Esophagus squamous epithelium (tissue), 5 donors: ENCODE measurements around the gene GJA3. TPM values are rescaled to one million over a fixed set of nuclear protein-coding genes. Genes with fewer than 3 reads are reported as not detected.
"Not testable (repeated sequence)": the region's sequence is repeated elsewhere in the genome, so short reads cannot be mapped to it uniquely, and the experiment has no call there.

Experiments used
- DNase-seq: peaks from one replicate; lab custom pipeline; 2025; lab: John Stamatoyannopoulos, UW
- H3K27ac ChIP-seq, 4 donors: fragments of 200-600 bp; sonication (generic); one replicate each; pipeline ENCODE4 v1.5.1; 2016 to 2019; ENCODE audit warnings: mild to moderate bottlenecking in 1 of 4
- H3K27me3 ChIP-seq, 4 donors: fragments of 200-600 bp; sonication (generic); 1 replicate in 3 of 4; 2 replicates in 1 of 4; pipeline versions ENCODE4 v1.5.1 to v1.6.0; 2017 to 2021; ENCODE audit warnings: antibody characterized with exemption in 1 of 4
- H3K36me3 ChIP-seq, 3 donors: fragments of 200-600 bp; sonication (generic); one replicate each; pipeline ENCODE4 v1.5.1; 2016 to 2019
- H3K4me1 ChIP-seq, 3 donors: fragments of 200-600 bp; sonication (generic); one replicate each; pipeline ENCODE4 v1.5.1; 2017 to 2019
- H3K4me3 ChIP-seq, 4 donors: fragments of 200-600 bp; sonication (generic); 1 replicate in 3 of 4; 2 replicates in 1 of 4; pipeline ENCODE4 v1.5.1; 2016 to 2019; ENCODE audit warnings: mild to moderate bottlenecking in 2 of 4, moderate library complexity in 1 of 4
- H3K9me3 ChIP-seq, 3 donors: fragments of 200-600 bp; sonication (generic); one replicate each; pipeline ENCODE4 v1.5.1; 2016 to 2019
- CTCF ChIP-seq, 6 experiments: fragments of 450-650 bp in 4 of 6; fragments of 200-600 bp in 2 of 6; sonication (generic) in 2 of 6; IDR thresholded peaks; one replicate each; pipeline ENCODE4 v1.5.1; 2016 to 2019; ENCODE audit warnings: antibody characterized with exemption in 6 of 6, mild to moderate bottlenecking in 4 of 6, moderate library complexity in 4 of 6
- POLR2A ChIP-seq, 4 donors: fragments of 450-650 bp; IDR thresholded peaks; one replicate each; pipeline ENCODE4 v1.6.1; 2017; ENCODE audit warnings: antibody characterized with exemption in 4 of 4, mild to moderate bottlenecking in 4 of 4, moderate library complexity in 3 of 4
- WGBS, 2 donors: methylation state at CpG; one replicate each; pipeline ENCODE4 v1.1.5; 2018; 5-methylcytosine and 5-hydroxymethylcytosine counted together
- intact Hi-C: fragments of 100-400 bp; cut with DNase I; formaldehyde crosslinking; loops from one replicate; pipeline ENCODE4 v1.15.0; 2022
- total RNA-seq, 4 donors: library from RNA; depleted of rRNA; stranded (reverse); fragments of >200 nt; gene quantifications; one replicate each; pipeline ENCODE4 v1.1.0, GENCODE V29; 2016
- donor health status: DM: yes; HTN: yes; CAD: no.

Gene GJA3
- total RNA-seq, 4 donors from 2014 or later, result 0.45 to 1.3 (median 1.00) TPM

DNA sequence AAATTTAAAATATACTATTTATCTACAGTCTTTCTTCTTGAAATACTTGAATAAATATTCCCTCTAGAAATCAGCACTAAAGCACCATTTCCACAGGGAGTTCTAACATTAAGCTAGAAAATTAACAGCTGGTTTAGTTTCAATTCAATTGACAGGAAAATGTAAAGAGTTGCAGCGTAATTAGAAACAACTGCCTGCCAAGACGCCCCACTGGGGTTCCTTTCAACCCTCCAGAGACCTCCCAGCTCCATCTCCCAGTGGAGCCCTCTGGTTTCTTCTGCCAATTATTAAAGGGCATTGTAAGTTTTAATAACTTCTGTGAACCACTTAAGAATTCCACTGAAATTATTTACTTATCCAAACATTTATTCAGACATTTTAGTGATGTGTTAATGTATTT is 4.2 kb downstream of the GJA3 start:
- H3K4me1 ChIP-seq, result peaks cover 13 to 20% (median 15%) of the 10 kb centered on the region in 3 donors
- H3K27ac ChIP-seq, result no peak overlapping the region
- no peaks in the 10 kb centered on the region for H3K9me3 ChIP-seq
- intact Hi-C loops, result loop anchor here (10.0 kb wide), 1 partner anchor 52 kb away; no protein-coding TSS in a partner anchor
- TF ChIP-seq POLR2A (IDR thresholded peaks at IDR 0.05), result no peak
- TF ChIP-seq CTCF (IDR thresholded peaks at IDR 0.05), result no peak
- no peak for DNase-seq
- 51 to 77% methylated on average over 2 of the region's 2 CpGs for WGBS, 2 donors
- H3K36me3 ChIP-seq, result no peaks in the 10 kb centered on the region
- peaks cover 0 to 90% (median 6%) of the 10 kb centered on the region in 4 donors for H3K27me3 ChIP-seq
- no peak overlapping the region for H3K4me3 ChIP-seq

DNA sequence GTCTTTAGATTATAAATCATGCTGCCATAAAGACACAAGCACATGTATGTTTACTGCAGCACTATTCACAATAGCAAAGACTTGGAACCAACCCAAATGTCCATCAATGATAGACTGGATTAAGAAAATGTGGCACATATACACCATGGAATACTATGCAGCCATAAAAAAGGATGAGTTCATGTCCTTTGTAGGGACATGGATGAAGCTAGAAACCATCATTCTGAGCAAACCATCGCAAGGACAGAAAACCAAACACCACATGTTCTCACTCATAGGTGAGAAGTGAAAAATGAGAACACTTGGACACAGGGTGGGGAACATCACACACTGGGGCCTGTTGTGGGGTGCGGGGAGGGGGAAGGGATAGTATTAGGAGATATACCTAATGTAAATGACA is 7.6 kb downstream of the GJA3 start:
- DNase-seq, H3K9me3 ChIP-seq, H3K27ac ChIP-seq, H3K4me1 ChIP-seq, H3K36me3 ChIP-seq, H3K4me3 ChIP-seq: not testable (repeated sequence)
- intact Hi-C loops, result loop anchor here (10.0 kb wide), 1 partner anchor 48 kb away; no protein-coding TSS in a partner anchor
- peaks cover 0 to 85% (median 0%) of the 10 kb centered on the region in 4 donors for H3K27me3 ChIP-seq
- 90 to 100% methylated on average over 2 of the region's 2 CpGs for WGBS, 2 donors

GRCh38 chr13:20151612-20152011 is 9.2 kb downstream of the GJA3 start:
- WGBS, 2 donors, result 81 to 83% methylated on average over 10 to 11 of the region's 11 CpGs
- Histone ChIP-seq H3K4me3 (no peak overlapping the region), H3K4me1 (no peaks in the 10 kb centered on the region), H3K27ac (no peak overlapping the region), H3K9me3 (no peaks in the 10 kb centered on the region), H3K27me3 (peaks cover 0 to 74% (median 0%) of the 10 kb centered on the region in 4 donors), H3K36me3 (no peaks in the 10 kb centered on the region)
- no peak for DNase-seq
- intact Hi-C loops, result loop anchor here (10.0 kb wide), 1 partner anchor 47 kb away; no protein-coding TSS in a partner anchor
- no peak for TF ChIP-seq CTCF (IDR thresholded peaks at IDR 0.05)
- no peak for TF ChIP-seq POLR2A (IDR thresholded peaks at IDR 0.05)

DNA sequence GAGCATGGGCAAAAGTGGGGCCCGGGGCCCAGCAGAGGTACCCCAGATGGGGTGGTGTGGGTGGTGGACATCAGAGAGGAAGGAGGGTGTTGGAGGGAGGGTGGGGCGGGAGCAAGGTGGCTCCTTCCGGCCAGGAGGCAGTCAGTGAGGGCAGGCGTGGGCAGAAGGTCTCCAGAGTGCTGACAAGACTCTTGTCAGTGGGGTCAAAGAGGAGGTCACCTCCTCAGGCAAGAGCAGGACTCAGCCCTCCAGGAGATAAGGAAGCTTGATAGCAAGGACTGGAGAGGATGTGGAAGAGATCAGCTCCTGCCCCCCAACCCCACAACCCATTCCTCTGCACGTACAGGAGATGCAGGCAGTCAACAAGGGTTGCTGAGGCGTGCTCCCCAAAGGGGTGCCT is 9.8 kb downstream of the GJA3 start:
- Histone ChIP-seq H3K27ac (no peak overlapping the region), H3K27me3 (peaks cover 0 to 69% (median 0%) of the 10 kb centered on the region in 4 donors), H3K4me3 (no peak overlapping the region), H3K36me3 (no peaks in the 10 kb centered on the region), H3K4me1 (no peaks in the 10 kb centered on the region), H3K9me3 (no peaks in the 10 kb centered on the region)
- intact Hi-C loops, result loop anchor here (10.0 kb wide), 1 partner anchor 46 kb away; no protein-coding TSS in a partner anchor
- 79 to 94% methylated on average over 3 to 4 of the region's 6 CpGs for WGBS, 2 donors
- TF ChIP-seq CTCF (IDR thresholded peaks at IDR 0.05), result no peak
- no peak for TF ChIP-seq POLR2A (IDR thresholded peaks at IDR 0.05)
- no peak for DNase-seq

DNA sequence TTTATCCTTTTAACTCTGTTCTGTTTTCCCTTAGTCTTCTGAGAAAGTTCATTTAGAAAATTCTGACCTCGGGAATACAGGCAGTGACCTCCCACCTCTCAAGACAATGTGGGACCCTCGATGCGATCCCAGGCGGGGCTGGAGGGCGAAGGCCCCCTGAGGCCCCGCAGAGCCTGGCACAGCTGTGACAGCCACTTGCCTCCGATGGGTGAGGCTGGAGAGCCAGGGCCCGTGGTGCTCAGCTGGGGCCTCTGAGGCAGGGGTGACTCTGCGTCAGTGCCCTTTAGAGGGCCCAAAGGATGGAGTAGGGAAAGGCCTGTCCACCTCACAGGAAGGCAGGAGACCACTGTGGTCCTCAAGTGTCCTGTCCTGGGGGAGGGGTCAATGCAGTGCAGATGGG is 10.3 kb downstream of the GJA3 start:
- WGBS, 2 donors, result 67 to 92% methylated on average over 3 to 6 of the region's 9 CpGs
- Histone ChIP-seq H3K9me3 (no peaks in the 10 kb centered on the region), H3K36me3 (no peaks in the 10 kb centered on the region), H3K4me1 (no peaks in the 10 kb centered on the region), H3K4me3 (no peak overlapping the region), H3K27me3 (peaks cover 0 to 69% (median 0%) of the 10 kb centered on the region in 4 donors), H3K27ac (no peak overlapping the region)
- intact Hi-C loops, result loop anchor here (10.0 kb wide), 1 partner anchor 46 kb away; no protein-coding TSS in a partner anchor
- no peak for TF ChIP-seq POLR2A (IDR thresholded peaks at IDR 0.05)
- DNase-seq, result no peak

DNA sequence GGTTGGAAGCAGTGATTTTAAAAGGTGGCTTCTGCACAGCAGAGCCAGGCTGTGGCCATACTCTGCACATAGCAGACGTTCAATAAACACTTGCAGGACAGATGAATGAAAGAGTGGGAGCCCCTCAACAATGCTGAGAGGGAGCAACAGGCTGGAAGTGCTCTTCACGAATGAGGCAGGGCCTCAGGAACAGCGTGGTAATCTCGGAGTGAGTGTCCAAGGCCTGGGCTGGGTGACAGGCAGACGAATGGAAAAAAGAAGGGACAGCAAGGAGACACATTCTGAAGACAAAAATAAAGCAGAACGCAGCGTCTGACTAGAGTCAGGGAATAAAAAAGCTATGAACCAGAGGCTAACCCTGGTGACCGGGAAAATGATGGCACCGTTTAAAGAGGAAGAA is 11.1 kb downstream of the GJA3 start:
- H3K4me1 ChIP-seq, result no peaks in the 10 kb centered on the region
- WGBS, 2 donors, result 46 to 62% methylated on average over 9 of the region's 9 CpGs
- no peak overlapping the region for H3K4me3 ChIP-seq
- no peak overlapping the region for H3K27ac ChIP-seq
- H3K27me3 ChIP-seq, result peaks cover 0 to 65% (median 0%) of the 10 kb centered on the region in 4 donors
- DNase-seq, result no peak
- TF ChIP-seq CTCF (IDR thresholded peaks at IDR 0.05) (no peak), POLR2A (IDR thresholded peaks at IDR 0.05) (no peak)
- no peaks in the 10 kb centered on the region for H3K36me3 ChIP-seq
- intact Hi-C loops, result loop anchor here (10.0 kb wide), 1 partner anchor 45 kb away; no protein-coding TSS in a partner anchor
- no peaks in the 10 kb centered on the region for H3K9me3 ChIP-seq
